Jurkat, Clone E6-1 (cell line): ENCODE results near the gene ADGRD1.

Experiments
- DNase-seq: peaks from one replicate; pipeline ENCODE4 v3.0.0-alpha.2; 2011; ENCODE audit warnings: low read depth, low spot score
- H3K4me3 ChIP-seq: 2 replicates; pipeline ENCODE4 v1.5.1; 2011; ENCODE audit warnings: mild to moderate bottlenecking, low read length, control low read depth, moderate library complexity

The ADGRD1 gene

DNA sequence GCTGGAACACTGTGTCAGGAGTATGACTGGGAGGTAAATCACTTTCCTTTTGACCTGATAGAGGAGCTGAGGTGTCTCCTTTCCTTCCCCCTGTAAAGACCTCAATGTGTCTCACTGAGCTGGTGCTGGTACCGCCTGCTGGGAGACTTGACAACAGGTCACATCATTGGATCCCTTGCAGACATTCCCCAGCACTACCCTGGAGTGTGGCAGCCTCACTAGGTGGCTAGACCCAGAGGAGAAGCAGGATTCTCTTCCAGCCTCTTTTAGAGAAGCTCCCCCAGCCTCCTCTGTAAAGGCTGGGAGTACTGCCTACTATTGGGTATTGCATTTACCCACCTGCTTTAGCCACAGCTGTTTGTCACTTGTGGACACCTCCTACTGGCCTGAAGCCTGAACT lies 223.9 kb downstream of the ADGRD1 start:
- H3K4me3 ChIP-seq = no peak overlapping the region
- no peak for DNase-seq

DNA sequence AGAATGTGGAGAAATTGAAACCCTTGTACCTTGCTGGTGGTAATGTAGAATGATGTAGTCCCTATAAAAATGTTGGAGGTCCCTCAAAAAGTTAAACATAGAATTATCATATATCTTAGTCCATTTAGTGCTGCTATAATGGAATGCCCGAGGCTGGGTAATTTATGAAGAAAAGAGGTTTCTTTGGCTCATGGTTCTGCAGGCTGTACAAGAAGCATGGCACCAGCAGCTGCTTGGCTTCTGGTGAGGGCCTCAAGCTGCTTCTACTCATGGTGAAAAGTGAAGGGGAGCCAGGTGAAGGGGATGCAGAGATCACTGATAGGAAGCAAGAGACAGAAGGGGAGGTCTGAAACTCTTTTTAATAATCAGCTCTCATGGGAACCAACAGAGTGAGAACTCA lies 233.9 kb downstream of the ADGRD1 start:
- no peak overlapping the region for H3K4me3 ChIP-seq
- DNase-seq = no peak

DNA sequence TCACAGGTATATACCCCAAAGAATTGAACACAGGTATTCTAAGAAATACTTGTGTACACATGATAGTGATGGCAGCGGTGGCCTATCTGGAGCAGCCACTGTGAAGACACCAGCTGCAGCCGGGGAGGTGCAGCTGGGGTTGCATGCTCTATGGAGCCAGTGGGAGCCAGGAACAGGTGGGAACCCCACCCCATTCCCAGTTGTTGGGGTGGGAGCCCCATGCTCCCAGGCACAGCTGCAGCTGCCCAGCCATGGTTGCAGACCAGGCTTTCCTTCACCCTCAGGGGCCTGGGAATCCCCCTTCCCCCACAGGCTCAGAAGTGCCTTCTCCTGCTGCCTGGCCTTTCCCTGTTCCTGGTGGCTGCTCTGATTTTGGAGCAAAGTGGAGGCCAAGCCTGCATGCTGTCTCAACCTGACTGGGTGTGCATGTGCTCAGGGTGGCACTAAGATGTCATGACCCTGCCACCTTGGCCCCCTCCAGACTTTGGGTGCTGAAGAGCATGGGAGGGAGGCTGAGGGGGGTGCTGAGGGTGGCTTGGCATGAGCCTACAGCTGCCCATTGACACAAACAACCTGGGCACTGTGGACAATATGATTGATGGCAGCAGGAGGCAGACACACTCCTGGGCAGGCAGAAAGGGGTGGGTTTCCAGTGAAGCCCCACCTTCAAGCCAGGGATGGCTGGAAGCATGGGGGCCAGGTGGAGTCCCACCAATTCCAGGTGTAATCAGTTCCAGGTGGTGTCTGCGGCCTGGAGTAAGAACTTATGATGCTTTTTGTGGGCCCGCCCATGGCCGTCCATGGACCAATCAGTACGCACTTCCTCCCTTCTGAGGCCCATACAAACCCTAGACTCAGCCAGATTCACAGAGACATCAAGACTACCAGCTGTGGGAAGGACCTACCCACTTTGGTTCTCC lies 234.7 kb downstream of the ADGRD1 start:
- H3K4me3 ChIP-seq = no peak overlapping the region
- DNase-seq = no peak

- no peak overlapping the region for H3K4me3 ChIP-seq
- DNase-seq = no peak
Measured at GRCh38 chr12:131189781-131190180, 236.1 kb downstream of the ADGRD1 start.

DNA sequence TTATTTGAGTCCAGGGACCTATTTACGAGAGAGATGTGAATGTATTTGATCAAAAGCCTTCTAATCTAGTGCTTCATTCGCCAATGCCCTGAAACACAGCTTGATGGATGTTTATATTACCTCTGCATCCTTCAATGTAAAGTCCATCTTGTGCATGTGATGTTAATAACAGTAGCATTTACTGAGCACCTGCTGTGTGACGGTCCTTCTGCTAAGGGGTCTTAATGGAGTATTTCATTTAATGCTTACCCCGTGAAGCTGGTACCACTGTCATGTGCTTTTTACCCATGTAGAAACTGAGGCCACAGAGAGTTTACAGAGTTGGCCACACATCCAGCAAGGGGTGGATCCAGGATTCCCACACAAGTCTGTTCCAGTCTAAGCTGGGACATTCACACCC lies 237.3 kb downstream of the ADGRD1 start:
- H3K4me3 ChIP-seq = no peak overlapping the region

More for the DNA sequence above, 237.3 kb downstream of the ADGRD1 start:
- DNase-seq = no peak
